Measurements from ENCODE around the gene RBM12. TPM values are rescaled to one million over a fixed set of nuclear protein-coding genes. Genes with fewer than 3 reads are reported as not detected.

RBM12 gene
- total and polyA plus RNA-seq, 2 experiments from 2014 or later: 29.1 to 43.3 TPM

DNA sequence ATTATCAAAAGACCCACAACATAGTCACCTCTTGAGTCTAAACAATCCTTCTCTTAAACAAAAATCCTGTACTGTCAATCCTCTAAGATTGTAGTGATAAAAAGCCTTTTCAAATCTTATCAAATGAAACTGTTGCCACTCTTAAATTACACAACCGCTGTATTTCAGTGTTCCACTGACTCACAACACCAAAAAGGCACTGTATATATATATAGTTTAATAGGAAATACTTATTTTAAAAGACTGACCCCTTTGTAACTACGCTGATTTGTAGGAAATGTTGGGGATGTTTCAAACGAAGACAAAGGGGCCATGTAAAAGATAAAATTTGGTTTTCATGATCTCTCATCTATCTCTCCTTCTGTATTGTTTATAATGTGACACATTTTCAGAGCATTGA is 14.1 kb downstream of the RBM12 start:
- no peak for DNase-seq (ENCODE audit: low read depth in 1 of 2, low spot score in 1 of 2)
- Histone ChIP-seq H3K27ac (peak overlapping the region; percentile 55), H3K36me3 (peaks cover 30% of the 10 kb centered on the region), H3K9me3 (ENCODE audit: low read depth) (no peaks in the 10 kb centered on the region), H3K4me3 (no peak overlapping the region), H3K4me1 (ENCODE audit: low read depth) (peaks cover 4% of the 10 kb centered on the region), H3K27me3 (no peaks in the 10 kb centered on the region)
- TF ChIP-seq, protein P1, sequence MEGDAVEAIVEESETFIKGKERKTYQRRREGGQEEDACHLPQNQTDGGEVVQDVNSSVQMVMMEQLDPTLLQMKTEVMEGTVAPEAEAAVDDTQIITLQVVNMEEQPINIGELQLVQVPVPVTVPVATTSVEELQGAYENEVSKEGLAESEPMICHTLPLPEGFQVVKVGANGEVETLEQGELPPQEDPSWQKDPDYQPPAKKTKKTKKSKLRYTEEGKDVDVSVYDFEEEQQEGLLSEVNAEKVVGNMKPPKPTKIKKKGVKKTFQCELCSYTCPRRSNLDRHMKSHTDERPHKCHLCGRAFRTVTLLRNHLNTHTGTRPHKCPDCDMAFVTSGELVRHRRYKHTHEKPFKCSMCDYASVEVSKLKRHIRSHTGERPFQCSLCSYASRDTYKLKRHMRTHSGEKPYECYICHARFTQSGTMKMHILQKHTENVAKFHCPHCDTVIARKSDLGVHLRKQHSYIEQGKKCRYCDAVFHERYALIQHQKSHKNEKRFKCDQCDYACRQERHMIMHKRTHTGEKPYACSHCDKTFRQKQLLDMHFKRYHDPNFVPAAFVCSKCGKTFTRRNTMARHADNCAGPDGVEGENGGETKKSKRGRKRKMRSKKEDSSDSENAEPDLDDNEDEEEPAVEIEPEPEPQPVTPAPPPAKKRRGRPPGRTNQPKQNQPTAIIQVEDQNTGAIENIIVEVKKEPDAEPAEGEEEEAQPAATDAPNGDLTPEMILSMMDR (IDR thresholded peaks at IDR 0.05; ENCODE audit: low read depth, low read length): no peak

DNA sequence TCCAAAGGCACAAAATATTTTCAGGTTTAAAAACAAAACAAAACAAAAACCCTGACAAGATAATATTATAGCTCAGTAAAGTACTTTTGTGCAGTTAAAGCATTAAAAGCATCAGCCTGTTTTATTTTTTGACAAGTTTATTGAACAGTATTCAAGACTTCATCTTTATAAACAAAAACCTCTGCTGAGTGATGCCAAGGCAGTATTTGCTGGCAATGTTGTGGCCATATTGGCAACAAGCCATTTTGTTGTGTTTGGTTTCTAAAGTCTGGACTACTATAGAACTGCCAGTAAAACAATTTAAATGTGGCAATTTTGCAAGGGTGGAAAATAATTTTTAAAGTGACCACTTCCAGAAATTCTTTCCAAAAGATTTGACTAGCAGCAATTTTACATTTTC is 15.9 kb downstream of the RBM12 start:
- H3K4me1 ChIP-seq (ENCODE audit: low read depth): peaks cover 4% of the 10 kb centered on the region
- peaks cover 16% of the 10 kb centered on the region for H3K36me3 ChIP-seq
- no peaks in the 10 kb centered on the region for H3K27me3 ChIP-seq
- DNase-seq (ENCODE audit: low read depth in 1 of 2, low spot score in 1 of 2): peak in 1 of 2 donors; percentile 51
- no peak overlapping the region for H3K27ac ChIP-seq
- no peaks in the 10 kb centered on the region for H3K9me3 ChIP-seq (ENCODE audit: low read depth)
- TF ChIP-seq, protein P1 (IDR thresholded peaks at IDR 0.05; ENCODE audit: low read depth, low read length): no peak
- H3K4me3 ChIP-seq: no peak overlapping the region

DNA sequence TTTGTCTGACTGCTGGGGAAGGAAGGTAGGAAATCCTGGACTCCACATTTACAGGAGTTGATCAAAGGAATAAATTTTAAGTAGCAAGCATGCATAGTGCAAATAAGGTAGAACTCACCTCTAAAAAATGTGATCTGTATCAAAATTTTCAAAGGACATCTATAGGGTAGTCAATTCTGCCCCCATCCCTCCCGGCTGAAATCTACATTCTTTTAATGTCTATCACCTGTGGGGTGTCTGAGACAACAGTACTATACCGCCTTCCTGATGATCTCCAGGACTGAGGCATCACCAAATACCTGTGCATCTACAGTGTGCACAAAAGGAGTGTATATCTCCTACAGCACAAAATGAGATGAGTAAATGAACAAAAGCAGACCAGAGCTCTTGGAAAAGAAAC is 19.9 kb downstream of the RBM12 start:
- Histone ChIP-seq H3K9me3 (ENCODE audit: low read depth) (no peaks in the 10 kb centered on the region), H3K27ac (no peak overlapping the region), H3K27me3 (no peaks in the 10 kb centered on the region), H3K4me1 (ENCODE audit: low read depth) (no peaks in the 10 kb centered on the region), H3K4me3 (no peak overlapping the region), H3K36me3 (no peaks in the 10 kb centered on the region)
- TF ChIP-seq, protein P1 (IDR thresholded peaks at IDR 0.05; ENCODE audit: low read depth, low read length): no peak
- DNase-seq (ENCODE audit: low read depth in 1 of 2, low spot score in 1 of 2): no peak

DNA sequence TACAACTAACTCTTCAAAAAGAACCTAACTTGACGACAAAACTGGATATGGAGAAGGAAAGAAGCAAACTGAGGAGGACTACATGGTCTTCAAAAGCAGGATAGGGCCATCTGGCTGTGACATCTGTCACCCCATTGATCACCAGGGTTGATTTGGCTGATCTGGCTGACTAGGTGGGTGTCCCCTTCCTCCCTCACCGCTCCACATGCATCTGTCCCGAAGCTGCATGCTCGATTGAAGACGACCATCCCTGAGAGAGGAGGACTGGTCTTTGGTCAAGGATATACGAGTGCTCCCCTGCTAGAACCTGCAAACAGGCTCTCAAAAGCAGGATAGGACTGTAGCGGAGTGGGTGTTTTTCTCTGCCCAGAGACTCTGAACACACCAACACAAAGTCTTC is 21.7 kb downstream of the RBM12 start:
- H3K4me1 ChIP-seq (ENCODE audit: low read depth): peaks cover under 1% of the 10 kb centered on the region
- TF ChIP-seq, protein P1 (IDR thresholded peaks at IDR 0.05; ENCODE audit: low read depth, low read length): no peak
- no peak overlapping the region for H3K4me3 ChIP-seq
- no peaks in the 10 kb centered on the region for H3K9me3 ChIP-seq (ENCODE audit: low read depth)
- H3K36me3 ChIP-seq: no peaks in the 10 kb centered on the region
- no peak overlapping the region for H3K27ac ChIP-seq
- H3K27me3 ChIP-seq: no peaks in the 10 kb centered on the region
- no peak for DNase-seq (ENCODE audit: low read depth in 1 of 2, low spot score in 1 of 2)

DNA sequence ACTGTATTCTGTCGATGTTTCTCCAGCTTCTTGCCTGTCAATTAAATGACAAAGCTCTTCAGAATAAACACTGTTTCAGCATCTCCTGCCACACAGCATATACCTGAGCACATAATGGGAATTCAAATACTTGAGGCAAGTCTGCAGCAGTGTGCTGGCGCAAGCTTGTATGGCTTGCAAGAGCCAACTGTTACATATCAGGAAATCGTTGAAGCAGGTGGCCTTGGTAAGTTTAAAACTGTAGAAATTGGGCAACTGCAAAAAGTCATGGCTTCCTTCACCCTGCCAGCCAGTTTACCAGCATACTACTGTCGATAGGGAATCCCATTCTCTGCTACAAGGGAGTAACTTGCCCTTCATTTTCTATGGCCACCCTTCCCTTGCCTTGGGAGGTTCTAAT is 23.0 kb downstream of the RBM12 start:
- Histone ChIP-seq H3K36me3 (no peaks in the 10 kb centered on the region), H3K9me3 (ENCODE audit: low read depth) (no peaks in the 10 kb centered on the region), H3K4me3 (no peak overlapping the region), H3K27ac (no peak overlapping the region), H3K4me1 (ENCODE audit: low read depth) (peaks cover 5% of the 10 kb centered on the region), H3K27me3 (no peaks in the 10 kb centered on the region)
- TF ChIP-seq, protein P1 (IDR thresholded peaks at IDR 0.05; ENCODE audit: low read depth, low read length): no peak
- no peak for DNase-seq (ENCODE audit: low read depth in 1 of 2, low spot score in 1 of 2)

DNA sequence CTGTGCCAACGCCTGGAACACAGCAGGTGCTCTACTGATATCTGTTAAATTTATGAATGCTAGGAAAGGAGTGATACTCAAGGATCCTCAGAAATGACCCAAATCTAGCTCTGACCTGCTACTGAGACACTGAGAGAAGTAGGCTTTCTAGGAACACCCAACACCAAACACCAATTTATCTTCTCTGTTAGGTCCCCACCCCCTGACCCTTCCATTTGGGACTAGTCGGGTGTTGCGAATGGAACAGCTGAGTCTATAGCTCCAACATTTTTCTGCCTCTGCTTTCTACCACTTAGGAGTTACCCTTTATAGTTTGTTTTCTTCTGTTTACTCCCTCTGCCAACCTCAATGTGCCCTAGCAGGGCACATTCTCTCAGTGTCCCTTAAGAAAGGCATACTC is 24.0 kb downstream of the RBM12 start:
- H3K36me3 ChIP-seq: no peaks in the 10 kb centered on the region
- TF ChIP-seq, protein P1 (IDR thresholded peaks at IDR 0.05; ENCODE audit: low read depth, low read length): no peak
- no peaks in the 10 kb centered on the region for H3K27me3 ChIP-seq
- H3K27ac ChIP-seq: peak overlapping the region; percentile 46
- H3K9me3 ChIP-seq (ENCODE audit: low read depth): no peaks in the 10 kb centered on the region
- peaks cover 14% of the 10 kb centered on the region for H3K4me1 ChIP-seq (ENCODE audit: low read depth)
- DNase-seq (ENCODE audit: low read depth in 1 of 2, low spot score in 1 of 2): no peak
- no peak overlapping the region for H3K4me3 ChIP-seq

All from cardiac muscle cell (in vitro differentiated cells and primary cell).